WTC11 (cell line): Measurements from ENCODE around the gene TREX2. TPM values are rescaled to one million over a fixed set of nuclear protein-coding genes. Genes with fewer than 3 reads are reported as not detected.

ENCODE experiments used
- ATAC-seq: fragments of 200-7000 bp; cut with Tn5 transposase; 2 replicates; pipeline ENCODE4 v1.10.0; 2021; ENCODE audit warnings: mild to moderate bottlenecking, moderate library complexity
- CTCF ChIA-PET: fragments of 300-600 bp; sonication (Branson Sonifier 250); formaldehyde crosslinking; loops from one replicate; lab custom pipeline; 2021; ENCODE audit warnings: antibody characterized with exemption; lab: Charles Lee
- POLR2A ChIA-PET: fragments of 350-600 bp; sonication (Branson Sonifier 250); formaldehyde crosslinking; loops from one replicate; lab custom pipeline; 2021; ENCODE audit warnings: antibody characterized with exemption; lab: Charles Lee
- DNase-seq: peaks from one replicate; pipeline ENCODE4 v3.0.0; 2021; ENCODE audit warnings: low spot score
- H3K27ac Mint-ChIP-seq: 2 replicates; pipeline ENCODE4 v1.8.0; 2021; ENCODE audit warnings: mixed read lengths
- H3K27me3 Mint-ChIP-seq: 2 replicates; pipeline ENCODE4 v1.8.0; 2021; ENCODE audit warnings: low read depth, mild to moderate bottlenecking, moderate library complexity, mixed read lengths
- H3K36me3 Mint-ChIP-seq: 2 replicates; pipeline ENCODE4 v1.8.0; 2021; ENCODE audit warnings: mixed read lengths
- H3K4me1 Mint-ChIP-seq: 2 replicates; pipeline ENCODE4 v1.8.0; 2022; ENCODE audit warnings: mixed read lengths
- H3K4me3 Mint-ChIP-seq: 2 replicates; pipeline ENCODE4 v1.8.0; 2021; ENCODE audit warnings: mild to moderate bottlenecking, moderate library complexity, mixed read lengths
- H3K9me3 Mint-ChIP-seq: 2 replicates; pipeline ENCODE4 v1.8.0; 2021; ENCODE audit warnings: mixed read lengths
- NR1H2 ChIP-seq: sonication (generic); formaldehyde crosslinking; IDR thresholded peaks from 2 replicates; pipeline ENCODE4 v1.9.0; 2021; ENCODE audit warnings: mild to moderate bottlenecking, moderate library complexity, missing genetic modification reagents
- NR2C2 ChIP-seq: sonication (generic); formaldehyde crosslinking; IDR thresholded peaks from 2 replicates; pipeline ENCODE4 v1.8.0; 2022; ENCODE audit warnings: mild to moderate bottlenecking, missing genetic modification reagents
- SMAD3 ChIP-seq: sonication (generic); formaldehyde crosslinking; IDR thresholded peaks from 2 replicates; pipeline ENCODE4 v1.8.0; 2022; ENCODE audit warnings: missing genetic modification reagents, mild to moderate bottlenecking, borderline replicate concordance
- TEAD1 ChIP-seq: sonication (generic); formaldehyde crosslinking; IDR thresholded peaks from 2 replicates; pipeline ENCODE4 v1.8.0; 2022; ENCODE audit warnings: mild to moderate bottlenecking, missing genetic modification reagents
- TEAD4 ChIP-seq: sonication (generic); formaldehyde crosslinking; IDR thresholded peaks from 2 replicates; pipeline ENCODE4 v1.8.0; 2022; ENCODE audit warnings: mild to moderate bottlenecking, missing genetic modification reagents
- ZNF121 ChIP-seq: sonication (generic); formaldehyde crosslinking; IDR thresholded peaks from 2 replicates; pipeline ENCODE4 v1.8.0; 2023; ENCODE audit warnings: missing genetic modification reagents
- ZNF219 ChIP-seq: sonication (generic); formaldehyde crosslinking; IDR thresholded peaks from 2 replicates; pipeline ENCODE4 v1.8.0; 2023; ENCODE audit warnings: missing genetic modification reagents, mild to moderate bottlenecking, borderline replicate concordance
- total RNA-seq: library from RNA; stranded (reverse); gene quantifications from 3 replicates; pipeline ENCODE4 v1.2.3, GENCODE V29; 2021
- TF ChIP-seq, protein P1 (sequence below): sonication (generic); formaldehyde crosslinking; IDR thresholded peaks from 2 replicates; pipeline ENCODE4 v1.8.1; 2022; ENCODE audit warnings: mild to moderate bottlenecking, moderate library complexity, missing genetic modification reagents
- TF ChIP-seq, protein P2 (sequence below): fragments of 250-450 bp; sonication (Bioruptor Pico); IDR thresholded peaks from 2 replicates; pipeline ENCODE4 v1.9.0; 2021; ENCODE audit warnings: mild to moderate bottlenecking
- TF ChIP-seq, protein P3 (sequence below): sonication (generic); formaldehyde crosslinking; IDR thresholded peaks from 2 replicates; pipeline ENCODE4 v1.8.1; 2022; ENCODE audit warnings: missing genetic modification reagents, borderline replicate concordance
- TF ChIP-seq, protein P4 (sequence below): fragments of 250-450 bp; sonication (Bioruptor Pico); IDR thresholded peaks from 2 replicates; pipeline ENCODE4 v2.1.2; 2022; ENCODE audit warnings: mild to moderate bottlenecking, moderate library complexity
- TF ChIP-seq, protein P5 (sequence below): sonication (generic); formaldehyde crosslinking; IDR thresholded peaks from 2 replicates; pipeline ENCODE4 v1.8.1; 2022; ENCODE audit warnings: low read depth, missing genetic modification reagents, borderline replicate concordance
- TF ChIP-seq, protein P6 (sequence below): sonication (generic); formaldehyde crosslinking; IDR thresholded peaks from 2 replicates; pipeline ENCODE4 v1.8.0; 2022; ENCODE audit warnings: mild to moderate bottlenecking, missing genetic modification reagents
- TF ChIP-seq, protein P7 (sequence below): sonication (generic); formaldehyde crosslinking; IDR thresholded peaks from 2 replicates; pipeline ENCODE4 v1.8.0; 2023; ENCODE audit warnings: missing genetic modification reagents, mild to moderate bottlenecking, borderline replicate concordance

Gene TREX2
- total RNA-seq, 1 experiment from 2014 or later, result 1.5 TPM

DNA sequence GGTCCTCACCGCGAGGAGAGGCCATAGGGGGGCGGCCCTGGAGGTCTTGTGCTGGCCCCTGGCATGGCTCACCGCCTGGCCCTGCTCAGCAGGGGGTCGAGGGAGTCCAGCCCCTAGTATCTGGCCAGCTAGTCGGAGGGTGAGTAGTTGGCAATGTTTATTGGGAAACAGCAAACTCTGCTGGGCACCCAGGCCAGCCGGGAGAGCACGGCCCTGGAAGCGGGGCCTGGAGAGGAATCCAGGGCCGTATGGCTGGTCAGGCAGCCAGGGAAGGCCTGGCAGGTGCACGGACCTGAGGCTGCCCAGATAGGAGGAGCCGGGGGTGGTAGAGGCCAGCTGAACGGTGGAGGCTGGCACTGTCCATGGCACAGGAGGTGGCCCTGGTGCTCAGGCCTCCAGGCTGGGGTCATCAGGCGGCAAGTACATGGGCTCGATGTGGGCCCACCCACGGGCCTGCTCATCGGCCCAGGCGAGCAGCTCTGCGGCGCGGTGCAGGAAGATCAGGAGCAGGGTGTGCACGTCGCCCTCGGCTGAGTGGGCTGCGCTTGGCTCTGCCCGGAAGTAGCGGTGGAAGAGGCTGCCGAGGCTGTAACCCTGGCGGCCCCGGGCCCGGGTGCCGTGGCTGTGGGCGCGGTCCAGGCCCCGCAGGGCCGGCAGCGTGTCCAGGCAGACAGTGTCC is 1.4 kb downstream of the TREX2 start (continued):
- TF ChIP-seq, protein P1, sequence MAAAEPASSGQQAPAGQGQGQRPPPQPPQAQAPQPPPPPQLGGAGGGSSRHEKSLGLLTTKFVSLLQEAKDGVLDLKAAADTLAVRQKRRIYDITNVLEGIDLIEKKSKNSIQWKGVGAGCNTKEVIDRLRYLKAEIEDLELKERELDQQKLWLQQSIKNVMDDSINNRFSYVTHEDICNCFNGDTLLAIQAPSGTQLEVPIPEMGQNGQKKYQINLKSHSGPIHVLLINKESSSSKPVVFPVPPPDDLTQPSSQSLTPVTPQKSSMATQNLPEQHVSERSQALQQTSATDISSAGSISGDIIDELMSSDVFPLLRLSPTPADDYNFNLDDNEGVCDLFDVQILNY, result no peak
- TF ChIP-seq, protein P2, sequence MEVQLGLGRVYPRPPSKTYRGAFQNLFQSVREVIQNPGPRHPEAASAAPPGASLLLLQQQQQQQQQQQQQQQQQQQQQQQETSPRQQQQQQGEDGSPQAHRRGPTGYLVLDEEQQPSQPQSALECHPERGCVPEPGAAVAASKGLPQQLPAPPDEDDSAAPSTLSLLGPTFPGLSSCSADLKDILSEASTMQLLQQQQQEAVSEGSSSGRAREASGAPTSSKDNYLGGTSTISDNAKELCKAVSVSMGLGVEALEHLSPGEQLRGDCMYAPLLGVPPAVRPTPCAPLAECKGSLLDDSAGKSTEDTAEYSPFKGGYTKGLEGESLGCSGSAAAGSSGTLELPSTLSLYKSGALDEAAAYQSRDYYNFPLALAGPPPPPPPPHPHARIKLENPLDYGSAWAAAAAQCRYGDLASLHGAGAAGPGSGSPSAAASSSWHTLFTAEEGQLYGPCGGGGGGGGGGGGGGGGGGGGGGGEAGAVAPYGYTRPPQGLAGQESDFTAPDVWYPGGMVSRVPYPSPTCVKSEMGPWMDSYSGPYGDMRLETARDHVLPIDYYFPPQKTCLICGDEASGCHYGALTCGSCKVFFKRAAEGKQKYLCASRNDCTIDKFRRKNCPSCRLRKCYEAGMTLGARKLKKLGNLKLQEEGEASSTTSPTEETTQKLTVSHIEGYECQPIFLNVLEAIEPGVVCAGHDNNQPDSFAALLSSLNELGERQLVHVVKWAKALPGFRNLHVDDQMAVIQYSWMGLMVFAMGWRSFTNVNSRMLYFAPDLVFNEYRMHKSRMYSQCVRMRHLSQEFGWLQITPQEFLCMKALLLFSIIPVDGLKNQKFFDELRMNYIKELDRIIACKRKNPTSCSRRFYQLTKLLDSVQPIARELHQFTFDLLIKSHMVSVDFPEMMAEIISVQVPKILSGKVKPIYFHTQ, result no peak
- TF ChIP-seq ZNF219 (CRISPR knock-in tag) (no peak), TEAD1 (CRISPR knock-in tag) (no peak), NR1H2 (no peak), ZNF121 (CRISPR knock-in tag) (no peak), NR2C2 (CRISPR knock-in tag) (no peak)
- TF ChIP-seq, protein P3, sequence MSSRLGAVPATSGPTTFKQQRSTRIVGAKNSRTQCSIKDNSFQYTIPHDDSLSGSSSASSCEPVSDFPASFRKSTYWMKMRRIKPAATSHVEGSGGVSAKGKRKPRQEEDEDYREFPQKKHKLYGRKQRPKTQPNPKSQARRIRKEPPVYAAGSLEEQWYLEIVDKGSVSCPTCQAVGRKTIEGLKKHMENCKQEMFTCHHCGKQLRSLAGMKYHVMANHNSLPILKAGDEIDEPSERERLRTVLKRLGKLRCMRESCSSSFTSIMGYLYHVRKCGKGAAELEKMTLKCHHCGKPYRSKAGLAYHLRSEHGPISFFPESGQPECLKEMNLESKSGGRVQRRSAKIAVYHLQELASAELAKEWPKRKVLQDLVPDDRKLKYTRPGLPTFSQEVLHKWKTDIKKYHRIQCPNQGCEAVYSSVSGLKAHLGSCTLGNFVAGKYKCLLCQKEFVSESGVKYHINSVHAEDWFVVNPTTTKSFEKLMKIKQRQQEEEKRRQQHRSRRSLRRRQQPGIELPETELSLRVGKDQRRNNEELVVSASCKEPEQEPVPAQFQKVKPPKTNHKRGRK (CRISPR knock-in tag), result no peak
- TF ChIP-seq, protein P4, sequence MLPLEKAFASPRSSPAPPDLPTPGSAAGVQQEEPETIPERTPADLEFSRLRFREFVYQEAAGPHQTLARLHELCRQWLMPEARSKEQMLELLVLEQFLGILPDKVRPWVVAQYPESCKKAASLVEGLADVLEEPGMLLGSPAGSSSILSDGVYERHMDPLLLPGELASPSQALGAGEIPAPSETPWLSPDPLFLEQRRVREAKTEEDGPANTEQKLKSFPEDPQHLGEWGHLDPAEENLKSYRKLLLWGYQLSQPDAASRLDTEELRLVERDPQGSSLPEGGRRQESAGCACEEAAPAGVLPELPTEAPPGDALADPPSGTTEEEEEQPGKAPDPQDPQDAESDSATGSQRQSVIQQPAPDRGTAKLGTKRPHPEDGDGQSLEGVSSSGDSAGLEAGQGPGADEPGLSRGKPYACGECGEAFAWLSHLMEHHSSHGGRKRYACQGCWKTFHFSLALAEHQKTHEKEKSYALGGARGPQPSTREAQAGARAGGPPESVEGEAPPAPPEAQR, result no peak
- TF ChIP-seq, protein P5, sequence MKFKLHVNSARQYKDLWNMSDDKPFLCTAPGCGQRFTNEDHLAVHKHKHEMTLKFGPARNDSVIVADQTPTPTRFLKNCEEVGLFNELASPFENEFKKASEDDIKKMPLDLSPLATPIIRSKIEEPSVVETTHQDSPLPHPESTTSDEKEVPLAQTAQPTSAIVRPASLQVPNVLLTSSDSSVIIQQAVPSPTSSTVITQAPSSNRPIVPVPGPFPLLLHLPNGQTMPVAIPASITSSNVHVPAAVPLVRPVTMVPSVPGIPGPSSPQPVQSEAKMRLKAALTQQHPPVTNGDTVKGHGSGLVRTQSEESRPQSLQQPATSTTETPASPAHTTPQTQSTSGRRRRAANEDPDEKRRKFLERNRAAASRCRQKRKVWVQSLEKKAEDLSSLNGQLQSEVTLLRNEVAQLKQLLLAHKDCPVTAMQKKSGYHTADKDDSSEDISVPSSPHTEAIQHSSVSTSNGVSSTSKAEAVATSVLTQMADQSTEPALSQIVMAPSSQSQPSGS (CRISPR knock-in tag), result no peak

DNA sequence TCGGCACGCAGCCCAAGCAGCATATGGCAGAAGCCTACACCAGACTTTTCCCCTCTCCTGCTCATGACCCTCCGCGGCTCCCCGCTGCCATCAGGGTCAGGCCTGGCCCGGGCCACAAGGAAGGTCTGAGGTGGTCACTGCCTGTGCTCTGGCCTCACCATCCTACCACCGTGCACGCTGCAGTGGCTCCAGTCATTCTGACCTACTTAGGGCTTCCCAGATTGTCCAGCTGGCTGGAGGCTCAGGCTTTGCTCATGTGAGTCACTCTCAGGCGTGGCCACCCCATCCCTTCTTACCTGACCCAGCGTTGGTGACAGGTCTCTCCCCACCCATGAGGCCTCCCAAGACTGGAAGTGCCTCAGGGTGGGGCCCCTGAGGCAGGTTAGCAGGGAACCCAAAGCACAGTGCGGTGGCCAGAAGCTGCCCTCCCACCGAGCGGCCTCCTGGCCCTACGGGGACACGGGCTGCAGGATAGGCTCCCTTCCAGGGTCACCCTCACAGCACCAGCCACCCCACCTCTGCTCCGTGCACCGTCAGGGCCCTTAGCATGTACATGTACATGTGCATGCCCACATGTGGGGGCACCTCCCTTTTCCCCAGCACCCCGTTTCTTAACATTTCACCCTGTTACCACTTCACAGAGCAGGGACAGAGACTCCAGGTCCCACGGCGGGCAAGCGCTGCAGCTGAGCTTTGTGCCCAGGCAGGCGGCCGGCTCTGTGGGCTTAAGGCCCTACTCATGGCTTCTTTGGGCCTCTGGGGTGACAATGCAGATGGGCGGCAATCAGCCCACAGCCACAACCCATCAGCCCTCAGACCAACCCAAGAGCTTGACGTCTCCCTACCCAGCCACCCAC is 2.2 kb downstream of the TREX2 start:
- Mint-ChIP-seq H3K27ac (no peak overlapping the region), H3K27me3 (no peaks in the 10 kb centered on the region; the same call in 1 of the 2 replicates), H3K4me1 (no peaks in the 10 kb centered on the region), H3K4me3 (no peak overlapping the region), H3K36me3 (no peaks in the 10 kb centered on the region), H3K9me3 (peaks cover 4% of the 10 kb centered on the region)
- POLR2A ChIA-PET, result no interaction called here
- CTCF ChIA-PET, result interaction anchor here (0.8 to 1.6 kb wide), 3 partner anchors 17 to 411 kb away, joined by 3 to 4 read pairs (median 4); partner anchors contain the start of gene ZFP92
- no peak for ATAC-seq
- no peak for TF ChIP-seq TEAD4 (CRISPR knock-in tag)
- DNase-seq, result no peak

DNA sequence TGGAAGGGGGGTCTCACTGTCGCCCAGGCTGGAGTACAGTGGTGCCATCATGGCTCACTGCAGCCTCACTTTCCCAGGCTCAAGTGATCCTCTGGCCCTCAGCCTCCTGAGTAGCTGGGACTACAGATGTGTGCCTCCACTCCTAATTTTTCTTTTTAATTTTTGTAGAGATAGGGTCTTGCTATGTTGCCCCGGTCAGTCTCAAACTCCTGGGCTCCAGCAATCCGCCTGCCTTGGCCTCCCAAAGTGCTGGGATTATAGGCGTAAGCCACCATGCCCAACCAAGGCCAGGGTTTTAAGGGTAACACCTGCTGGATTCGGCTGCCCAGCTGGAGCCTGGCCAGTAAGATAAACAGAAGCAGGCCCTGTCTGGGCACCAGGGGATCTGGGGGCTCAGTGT is 3.4 kb downstream of the TREX2 start:
- H3K4me1 Mint-ChIP-seq, result no peaks in the 10 kb centered on the region
- H3K9me3 Mint-ChIP-seq, result peaks cover 4% of the 10 kb centered on the region
- ChIA-PET POLR2A (interaction anchor here (0.6 kb wide), 1 partner anchor 445 kb away, joined by 4 read pairs; no protein-coding TSS in a partner anchor), CTCF (interaction anchor here (1.6 kb wide), 1 partner anchor 19 kb away, joined by 4 read pairs; no protein-coding TSS in a partner anchor)
- ATAC-seq (no peak), DNase-seq (no peak)
- H3K4me3 Mint-ChIP-seq, result no peak overlapping the region
- no peak overlapping the region for H3K27ac Mint-ChIP-seq
- no peaks in the 10 kb centered on the region; the same call in 1 of the 2 replicates for H3K27me3 Mint-ChIP-seq
- H3K36me3 Mint-ChIP-seq, result no peaks in the 10 kb centered on the region
- no peak for TF ChIP-seq SMAD3
- TF ChIP-seq, protein P6, sequence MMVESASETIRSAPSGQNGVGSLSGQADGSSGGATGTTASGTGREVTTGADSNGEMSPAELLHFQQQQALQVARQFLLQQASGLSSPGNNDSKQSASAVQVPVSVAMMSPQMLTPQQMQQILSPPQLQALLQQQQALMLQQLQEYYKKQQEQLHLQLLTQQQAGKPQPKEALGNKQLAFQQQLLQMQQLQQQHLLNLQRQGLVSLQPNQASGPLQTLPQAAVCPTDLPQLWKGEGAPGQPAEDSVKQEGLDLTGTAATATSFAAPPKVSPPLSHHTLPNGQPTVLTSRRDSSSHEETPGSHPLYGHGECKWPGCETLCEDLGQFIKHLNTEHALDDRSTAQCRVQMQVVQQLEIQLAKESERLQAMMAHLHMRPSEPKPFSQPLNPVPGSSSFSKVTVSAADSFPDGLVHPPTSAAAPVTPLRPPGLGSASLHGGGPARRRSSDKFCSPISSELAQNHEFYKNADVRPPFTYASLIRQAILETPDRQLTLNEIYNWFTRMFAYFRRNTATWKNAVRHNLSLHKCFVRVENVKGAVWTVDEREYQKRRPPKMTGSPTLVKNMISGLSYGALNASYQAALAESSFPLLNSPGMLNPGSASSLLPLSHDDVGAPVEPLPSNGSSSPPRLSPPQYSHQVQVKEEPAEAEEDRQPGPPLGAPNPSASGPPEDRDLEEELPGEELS (CRISPR knock-in tag), result no peak
- TF ChIP-seq, protein P7, sequence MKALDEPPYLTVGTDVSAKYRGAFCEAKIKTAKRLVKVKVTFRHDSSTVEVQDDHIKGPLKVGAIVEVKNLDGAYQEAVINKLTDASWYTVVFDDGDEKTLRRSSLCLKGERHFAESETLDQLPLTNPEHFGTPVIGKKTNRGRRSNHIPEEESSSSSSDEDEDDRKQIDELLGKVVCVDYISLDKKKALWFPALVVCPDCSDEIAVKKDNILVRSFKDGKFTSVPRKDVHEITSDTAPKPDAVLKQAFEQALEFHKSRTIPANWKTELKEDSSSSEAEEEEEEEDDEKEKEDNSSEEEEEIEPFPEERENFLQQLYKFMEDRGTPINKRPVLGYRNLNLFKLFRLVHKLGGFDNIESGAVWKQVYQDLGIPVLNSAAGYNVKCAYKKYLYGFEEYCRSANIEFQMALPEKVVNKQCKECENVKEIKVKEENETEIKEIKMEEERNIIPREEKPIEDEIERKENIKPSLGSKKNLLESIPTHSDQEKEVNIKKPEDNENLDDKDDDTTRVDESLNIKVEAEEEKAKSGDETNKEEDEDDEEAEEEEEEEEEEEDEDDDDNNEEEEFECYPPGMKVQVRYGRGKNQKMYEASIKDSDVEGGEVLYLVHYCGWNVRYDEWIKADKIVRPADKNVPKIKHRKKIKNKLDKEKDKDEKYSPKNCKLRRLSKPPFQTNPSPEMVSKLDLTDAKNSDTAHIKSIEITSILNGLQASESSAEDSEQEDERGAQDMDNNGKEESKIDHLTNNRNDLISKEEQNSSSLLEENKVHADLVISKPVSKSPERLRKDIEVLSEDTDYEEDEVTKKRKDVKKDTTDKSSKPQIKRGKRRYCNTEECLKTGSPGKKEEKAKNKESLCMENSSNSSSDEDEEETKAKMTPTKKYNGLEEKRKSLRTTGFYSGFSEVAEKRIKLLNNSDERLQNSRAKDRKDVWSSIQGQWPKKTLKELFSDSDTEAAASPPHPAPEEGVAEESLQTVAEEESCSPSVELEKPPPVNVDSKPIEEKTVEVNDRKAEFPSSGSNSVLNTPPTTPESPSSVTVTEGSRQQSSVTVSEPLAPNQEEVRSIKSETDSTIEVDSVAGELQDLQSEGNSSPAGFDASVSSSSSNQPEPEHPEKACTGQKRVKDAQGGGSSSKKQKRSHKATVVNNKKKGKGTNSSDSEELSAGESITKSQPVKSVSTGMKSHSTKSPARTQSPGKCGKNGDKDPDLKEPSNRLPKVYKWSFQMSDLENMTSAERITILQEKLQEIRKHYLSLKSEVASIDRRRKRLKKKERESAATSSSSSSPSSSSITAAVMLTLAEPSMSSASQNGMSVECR (CRISPR knock-in tag), result no peak
